ENCODE data around the gene ARHGAP42.

DNA sequence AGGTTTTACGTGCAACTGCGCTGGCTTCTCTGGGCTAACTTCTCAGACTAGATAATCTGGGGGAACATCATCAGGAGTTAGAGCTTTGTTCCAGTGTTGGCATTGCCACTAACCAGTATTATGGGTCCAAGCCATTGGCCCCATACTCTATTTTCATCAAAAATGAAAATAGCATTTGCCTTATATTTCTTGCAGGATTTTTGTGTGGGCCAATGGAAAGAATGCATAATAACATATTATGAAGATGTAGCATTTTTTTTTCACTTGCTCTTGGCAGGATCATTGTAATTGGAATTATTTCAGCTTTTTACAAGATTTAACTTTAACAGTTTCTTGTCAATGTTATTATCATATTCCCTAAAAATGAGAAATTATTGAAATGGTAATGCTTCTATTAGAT lies 16.1 kb downstream of the ARHGAP42 start:
- TF ChIP-seq POLR2AphosphoS5 (IDR thresholded peaks at IDR 0.05): no peak
- TF ChIP-seq, protein P1, sequence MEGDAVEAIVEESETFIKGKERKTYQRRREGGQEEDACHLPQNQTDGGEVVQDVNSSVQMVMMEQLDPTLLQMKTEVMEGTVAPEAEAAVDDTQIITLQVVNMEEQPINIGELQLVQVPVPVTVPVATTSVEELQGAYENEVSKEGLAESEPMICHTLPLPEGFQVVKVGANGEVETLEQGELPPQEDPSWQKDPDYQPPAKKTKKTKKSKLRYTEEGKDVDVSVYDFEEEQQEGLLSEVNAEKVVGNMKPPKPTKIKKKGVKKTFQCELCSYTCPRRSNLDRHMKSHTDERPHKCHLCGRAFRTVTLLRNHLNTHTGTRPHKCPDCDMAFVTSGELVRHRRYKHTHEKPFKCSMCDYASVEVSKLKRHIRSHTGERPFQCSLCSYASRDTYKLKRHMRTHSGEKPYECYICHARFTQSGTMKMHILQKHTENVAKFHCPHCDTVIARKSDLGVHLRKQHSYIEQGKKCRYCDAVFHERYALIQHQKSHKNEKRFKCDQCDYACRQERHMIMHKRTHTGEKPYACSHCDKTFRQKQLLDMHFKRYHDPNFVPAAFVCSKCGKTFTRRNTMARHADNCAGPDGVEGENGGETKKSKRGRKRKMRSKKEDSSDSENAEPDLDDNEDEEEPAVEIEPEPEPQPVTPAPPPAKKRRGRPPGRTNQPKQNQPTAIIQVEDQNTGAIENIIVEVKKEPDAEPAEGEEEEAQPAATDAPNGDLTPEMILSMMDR (IDR thresholded peaks at IDR 0.05): no peak
